PC-9 (cell line): ENCODE results near the gene WNT16.

Source experiments
- CTCF ChIP-seq: fragments of 200-600 bp; sonication (generic); conservative IDR thresholded peaks from 2 replicates; pipeline ENCODE4 v1.6.1; 2017; ENCODE audit warnings: mixed run types, antibody characterized with exemption, mild to moderate bottlenecking, moderate library complexity
- EZH2 ChIP-seq: fragments of 200-600 bp; sonication (generic); IDR thresholded peaks from 2 replicates; pipeline ENCODE4 v1.8.0; 2017; ENCODE audit warnings: antibody characterized with exemption, low read depth

- TF ChIP-seq CTCF (no peak), EZH2 (no peak)
Measured at GRCh38 chr7:121336579-121336978, 7.8 kb downstream of the WNT16 start.
